Peyer's patch (tissue), 4 donors: Measurements from ENCODE around the gene SLMAP.

Experiments
- CTCF ChIP-seq, 6 experiments: fragments of 450-650 bp in 4 of 6; fragments of 200-600 bp in 2 of 6; sonication (generic) in 1 of 6; IDR thresholded peaks; one replicate each; pipeline ENCODE4 v1.5.1; 2017 to 2019; ENCODE audit warnings: antibody characterized with exemption in 6 of 6, mild to moderate bottlenecking in 3 of 6, moderate library complexity in 1 of 6
- POLR2A ChIP-seq, 2 donors: fragments of 450-650 bp; IDR thresholded peaks; one replicate each; pipeline ENCODE4 v1.5.1; 2017; ENCODE audit warnings: antibody characterized with exemption in 2 of 2, mild to moderate bottlenecking in 2 of 2, moderate library complexity in 2 of 2

GRCh38 chr3:57948781-57949242 is 192.7 kb downstream of the SLMAP start:
- no peak for TF ChIP-seq POLR2A (IDR thresholded peaks at IDR 0.05)
- TF ChIP-seq CTCF (IDR thresholded peaks at IDR 0.05), result no peak
